Inflammatory macrophage (primary cell): ENCODE measurements around the gene FKBP1B.
"Not testable (repeated sequence)": the region's sequence is repeated elsewhere in the genome, so short reads cannot be mapped to it uniquely, and the experiment has no call there.

ENCODE experiments used
- DNase-seq, 2 donors: peaks; one replicate each; pipeline ENCODE4 v3.0.0-alpha.2; 2020 to 2022

FKBP1B gene

DNA sequence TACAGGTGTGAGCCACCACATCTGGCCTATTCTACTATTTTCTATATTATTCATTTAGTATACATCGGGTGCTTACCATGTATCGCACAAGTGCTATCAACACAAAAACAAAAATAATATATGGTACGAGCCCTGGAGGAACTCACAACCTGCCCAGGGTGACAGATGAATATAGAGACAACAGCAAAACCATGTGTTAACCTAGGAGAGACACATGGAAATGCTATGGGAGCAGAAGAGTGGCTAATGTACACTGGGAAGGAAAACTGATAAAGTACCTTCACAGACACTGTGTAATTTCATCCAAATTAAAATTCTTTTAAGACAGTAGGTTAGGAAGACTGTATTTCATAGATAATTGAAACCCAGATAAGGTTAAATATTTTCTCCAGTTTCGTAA is 22.7 kb downstream of the FKBP1B start:
- DNase-seq: no peak

DNA sequence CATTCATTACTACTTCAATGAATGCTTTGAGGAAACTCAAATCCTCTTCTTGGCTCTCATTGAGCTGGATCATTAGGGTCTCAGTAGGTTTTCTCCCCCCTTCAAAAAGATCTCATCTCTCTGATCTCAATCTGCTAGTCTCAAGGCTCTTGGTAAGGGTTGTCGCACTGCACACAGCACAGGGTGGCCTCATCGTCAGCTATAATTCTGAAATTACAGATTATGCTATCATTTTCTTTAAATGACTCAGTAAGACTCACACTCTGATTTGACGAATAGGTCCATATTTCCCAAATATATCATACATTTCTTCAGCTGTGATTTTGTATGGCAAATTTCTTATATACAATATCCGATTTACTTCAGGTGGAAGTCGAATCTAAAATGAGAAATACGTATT is 24.3 kb downstream of the FKBP1B start:
- no peak for DNase-seq

DNA sequence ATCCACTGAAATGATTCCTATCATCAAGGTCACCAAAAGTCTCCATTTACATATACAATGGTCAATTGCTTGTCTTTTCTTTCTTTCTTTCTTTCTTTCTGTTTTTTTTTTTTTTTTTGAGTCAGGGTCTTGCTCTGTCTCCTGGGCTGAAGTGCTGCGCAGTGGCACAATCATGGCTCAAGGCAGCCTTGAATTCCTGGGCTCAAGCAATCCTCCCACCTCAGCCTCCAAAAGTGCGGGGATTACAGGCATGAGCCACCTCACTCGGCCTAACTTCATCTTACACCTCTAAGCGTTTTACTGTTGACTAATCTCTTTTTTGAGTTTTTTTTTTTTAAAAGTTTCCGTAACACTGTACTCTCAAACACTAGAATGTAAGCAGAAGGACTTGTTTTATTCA is 25.7 kb downstream of the FKBP1B start:
- no peak for DNase-seq

DNA sequence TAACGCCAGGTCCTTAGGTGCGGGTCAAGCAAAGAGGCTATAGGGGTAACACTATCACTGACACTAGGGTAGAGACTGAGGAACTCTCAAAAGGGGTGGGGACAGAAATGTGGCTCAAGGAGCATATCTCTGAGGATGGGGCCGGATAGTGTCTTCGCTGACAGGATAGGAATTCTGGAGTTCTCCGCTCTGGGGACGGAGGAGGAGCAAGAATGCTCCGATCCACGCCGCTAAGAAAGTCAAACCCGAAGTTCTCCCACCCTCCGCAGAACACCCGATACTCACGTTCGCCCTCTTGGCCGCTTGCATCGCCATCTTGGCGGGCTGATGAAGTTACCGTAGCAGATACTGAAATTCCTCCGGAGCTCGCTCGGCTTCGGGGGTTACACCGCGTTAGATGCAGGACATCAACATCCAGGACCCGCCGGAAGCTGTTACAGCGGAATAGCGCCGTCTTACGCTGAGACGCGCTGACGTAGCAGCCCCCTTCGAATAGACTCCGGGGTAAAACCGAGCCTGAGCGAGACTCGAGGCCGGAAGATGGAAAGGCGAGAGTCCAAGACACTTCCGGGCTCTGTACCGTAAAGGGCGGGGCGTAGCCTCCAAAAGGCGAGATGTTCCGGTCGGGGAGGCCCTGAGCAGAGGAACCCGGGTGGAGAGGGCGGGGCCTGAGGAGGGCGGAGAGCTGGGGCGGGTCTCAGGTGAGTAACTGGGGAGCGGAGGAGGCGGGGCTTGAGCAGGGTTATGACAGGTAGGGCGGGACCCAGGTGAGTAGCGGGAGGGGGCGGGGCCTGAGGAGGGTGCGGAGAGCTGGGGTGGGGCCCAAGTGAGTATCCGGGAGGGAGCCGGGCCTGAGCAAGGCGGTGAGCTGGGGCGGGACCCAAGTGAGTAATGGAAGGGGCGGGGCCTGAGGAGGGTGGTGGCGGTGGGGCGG is 26.6 kb downstream of the FKBP1B start, which contains the start of gene SF3B6:
SF3B6 (minus strand) TSS at position 412 of the 934 bp plus-strand sequence; CDS start at position 315, 97 bp downstream.
- peak; percentile 99 for DNase-seq

DNA sequence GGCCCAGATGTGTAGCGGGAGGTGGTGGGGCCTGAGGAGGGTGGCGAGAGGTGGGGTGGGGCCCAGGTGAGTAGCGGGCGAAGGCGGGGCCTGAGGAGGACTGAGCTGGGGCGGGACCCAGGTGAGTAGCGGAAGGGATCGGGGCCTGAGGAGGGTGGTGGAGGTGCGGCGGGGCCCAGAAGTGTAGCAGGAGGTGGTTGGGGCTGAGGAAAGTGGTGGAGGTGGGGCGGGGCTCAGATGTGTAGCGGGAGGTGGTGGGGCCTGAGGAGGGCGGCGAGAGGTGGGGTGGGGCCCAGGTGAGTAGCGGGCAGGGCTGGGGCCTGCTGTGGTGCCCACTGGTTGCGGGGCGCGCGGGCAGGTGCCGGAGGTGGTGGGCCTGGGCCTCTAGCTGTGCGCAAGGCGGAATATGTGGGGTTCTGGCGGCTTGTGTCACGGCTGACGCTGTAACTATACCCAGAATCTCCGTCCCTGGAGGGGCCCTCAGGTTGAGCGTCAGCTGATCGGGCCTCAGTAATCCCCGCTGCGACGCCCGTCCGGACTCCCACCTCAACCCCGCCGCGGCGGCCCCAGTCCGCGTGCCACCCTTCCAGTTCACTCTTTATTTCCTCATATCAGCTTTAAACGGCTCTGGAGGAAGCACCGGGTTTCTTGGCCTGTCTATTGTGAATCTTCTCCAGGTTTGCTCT is 27.5 kb downstream of the FKBP1B start:
- peak; percentile 44 to 59 for DNase-seq

- DNase-seq: no peak
Measured at GRCh38 chr2:24077535-24077877, 28.0 kb downstream of the FKBP1B start.

GRCh38 chr2:24077879-24078278 is 28.3 kb downstream of the FKBP1B start:
- DNase-seq: no peak

DNA sequence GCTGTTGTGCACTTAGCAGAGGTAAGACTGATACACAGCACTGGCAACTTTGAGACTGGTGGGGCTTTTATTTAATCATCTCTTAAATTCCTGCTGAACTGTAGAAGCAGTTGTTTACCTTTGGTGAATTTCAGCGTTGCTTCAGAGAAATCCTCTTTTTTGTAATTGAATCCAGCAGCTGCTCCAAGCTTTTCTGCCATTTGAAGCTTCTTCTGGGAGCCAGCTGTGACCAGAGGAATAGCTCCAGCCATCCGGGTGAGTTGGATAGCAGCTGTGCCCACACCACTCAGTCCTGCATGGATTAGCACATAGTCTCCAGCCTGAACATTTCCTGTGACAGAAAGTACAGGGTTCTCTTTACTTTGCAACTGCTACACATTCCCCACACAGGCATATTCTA is 31.2 kb downstream of the FKBP1B start:
- DNase-seq: no peak

GRCh38 chr2:24082787-24083566 is 33.4 kb downstream of the FKBP1B start:
- no peak for DNase-seq

DNA sequence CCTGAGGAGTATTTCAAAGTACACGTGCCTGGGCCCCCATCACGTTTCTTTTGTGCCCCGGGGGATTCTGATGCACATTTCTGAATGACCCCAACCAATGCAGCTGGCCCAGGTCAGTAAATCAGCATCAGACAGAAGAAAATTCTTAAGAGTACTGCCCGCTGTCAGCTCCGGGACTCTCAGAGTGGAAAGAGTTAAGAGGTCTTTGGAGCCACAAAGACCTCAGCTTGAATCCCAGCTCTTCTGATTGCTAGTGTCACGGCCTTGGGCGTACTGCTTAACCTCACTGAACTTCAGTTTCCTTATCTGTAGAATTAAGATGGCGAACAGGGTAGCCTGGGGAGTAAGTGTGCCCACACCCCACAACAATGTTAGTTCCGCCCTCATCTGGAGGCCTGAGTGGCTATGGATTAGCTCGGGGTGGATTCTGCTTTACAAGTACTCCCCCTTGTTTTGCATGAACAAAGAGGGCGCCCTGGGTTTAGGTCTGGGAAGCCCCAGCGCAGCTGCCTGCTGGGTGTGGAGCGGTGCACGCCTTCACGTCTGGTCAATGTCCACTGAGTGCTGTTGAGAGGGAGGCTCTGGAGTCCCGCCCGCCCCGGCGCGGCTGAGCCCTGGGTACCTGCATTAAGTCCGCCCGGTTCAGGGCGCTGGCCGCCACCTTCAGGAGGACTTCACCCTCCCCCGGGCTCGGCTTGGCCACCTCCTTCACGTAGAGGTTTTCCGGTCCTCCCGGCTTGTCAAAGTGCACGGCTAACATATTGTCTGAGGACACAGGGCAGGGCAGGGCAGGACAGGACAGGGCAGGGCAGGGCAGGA is 34.2 kb downstream of the FKBP1B start:
- DNase-seq: peak; percentile 88

DNA sequence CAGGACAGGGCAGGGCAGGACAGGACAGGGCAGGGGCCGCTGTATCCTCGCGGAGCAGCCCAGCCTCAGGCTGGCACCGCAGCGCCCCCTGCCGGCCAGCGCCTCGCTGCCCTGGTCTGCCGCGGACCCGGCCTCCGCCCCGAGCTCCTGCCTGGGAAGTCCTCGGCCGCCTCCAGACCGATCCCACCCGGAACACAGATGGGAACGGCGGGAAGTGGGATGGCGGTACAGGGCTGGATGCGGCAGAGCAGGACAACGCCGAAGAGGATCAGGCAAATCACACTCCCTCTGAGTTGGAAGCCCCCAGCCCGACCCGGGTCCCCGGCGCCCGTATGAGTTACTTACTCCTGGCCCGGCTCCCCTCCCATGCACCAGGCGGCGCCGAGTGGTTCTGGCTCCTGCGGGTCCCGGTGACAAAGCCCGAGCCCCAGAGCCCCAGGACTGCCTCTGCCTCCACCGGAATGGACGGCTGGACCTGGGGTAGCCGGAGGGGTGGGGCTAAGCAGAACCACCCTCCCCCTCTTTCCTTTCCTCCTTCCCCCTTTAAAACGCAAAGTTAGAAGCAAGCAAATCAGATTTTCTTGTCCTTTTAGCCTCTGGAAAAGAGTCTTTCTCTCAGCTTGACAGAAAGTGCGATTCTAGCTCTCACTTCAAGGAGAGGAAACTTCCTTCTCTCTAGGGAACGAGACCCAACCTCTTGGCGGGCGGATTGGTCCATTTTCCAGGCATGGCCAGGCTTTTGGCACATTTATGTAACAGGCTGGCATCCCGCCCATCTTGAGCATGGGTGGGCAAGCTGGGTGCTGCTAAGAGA is 35.1 kb downstream of the FKBP1B start, which contains the start of gene TP53I3:
TP53I3 (minus strand) TSS at position 449 of the 814 bp plus-strand sequence. CDS start 508 bp downstream, outside the sequence.
- DNase-seq: peak; percentile 92 to 94

DNA sequence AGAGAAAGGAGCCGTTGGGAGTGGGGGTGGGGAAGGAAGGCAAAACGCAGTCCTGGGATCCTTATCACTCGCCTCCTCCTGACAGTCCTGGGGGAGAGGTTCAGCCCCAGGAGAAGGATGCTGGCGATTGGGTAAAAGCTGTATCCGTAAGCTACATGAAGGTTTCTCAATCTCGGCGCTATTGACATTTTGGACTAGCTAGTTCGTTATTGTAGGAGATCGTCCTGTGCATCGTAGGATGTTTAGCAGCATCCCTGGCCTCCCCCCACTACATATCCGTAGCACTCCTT is 35.6 kb downstream of the FKBP1B start:
- DNase-seq: no peak

GRCh38 chr2:24086241-24086640 is 36.7 kb downstream of the FKBP1B start:
- no peak for DNase-seq

DNA sequence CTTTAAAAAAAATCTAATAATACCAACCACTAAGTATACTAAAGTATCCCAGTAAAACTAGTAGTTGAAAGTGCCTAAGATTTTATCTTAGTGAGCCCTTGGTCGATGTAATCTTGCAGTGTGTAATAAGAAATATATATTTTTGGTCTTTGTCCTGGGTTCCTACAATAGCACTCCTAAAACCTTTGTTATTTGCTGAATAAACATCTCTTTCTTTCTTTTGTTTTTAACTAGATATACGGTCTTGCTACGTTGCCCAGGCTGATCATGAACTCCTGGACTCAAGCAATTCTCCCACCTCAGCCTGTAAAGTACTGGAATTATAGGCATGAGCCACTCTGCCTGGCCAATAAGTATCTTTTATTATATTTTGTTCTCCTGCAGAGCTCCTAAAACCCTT is 37.5 kb downstream of the FKBP1B start:
- DNase-seq: no peak

- no peak for DNase-seq
Measured at GRCh38 chr2:24088821-24089359, 39.3 kb downstream of the FKBP1B start.

GRCh38 chr2:24093270-24093669 is 43.7 kb downstream of the FKBP1B start:
- not testable (repeated sequence) for DNase-seq

DNA sequence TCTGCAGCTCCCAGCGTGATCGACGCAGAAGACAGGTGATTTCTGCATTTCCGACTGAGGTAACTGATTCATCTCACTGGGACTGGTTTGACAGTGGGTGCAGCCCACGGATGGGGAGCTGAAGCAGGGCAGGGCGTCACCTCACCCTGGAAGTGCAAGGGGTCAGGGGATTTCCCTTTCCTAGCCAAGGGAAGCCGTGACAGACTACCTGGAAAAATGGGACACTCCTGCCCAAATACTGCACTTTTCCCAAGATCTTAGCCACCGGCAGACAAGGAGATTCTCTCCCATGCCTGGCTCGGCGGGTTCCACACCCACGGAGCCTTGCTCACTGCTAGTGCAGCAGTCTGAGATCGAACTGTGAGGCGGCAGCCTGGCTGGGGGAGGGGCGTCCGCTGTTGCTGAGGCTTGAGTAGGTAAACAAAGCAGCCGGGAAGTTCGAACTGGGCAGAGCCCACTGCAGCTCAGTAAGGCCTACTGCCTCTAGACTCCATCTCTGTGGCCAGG is 45.7 kb downstream of the FKBP1B start:
- DNase-seq: not testable (repeated sequence)

- not testable (repeated sequence) for DNase-seq
Measured at GRCh38 chr2:24100732-24101131, 51.2 kb downstream of the FKBP1B start.

DNA sequence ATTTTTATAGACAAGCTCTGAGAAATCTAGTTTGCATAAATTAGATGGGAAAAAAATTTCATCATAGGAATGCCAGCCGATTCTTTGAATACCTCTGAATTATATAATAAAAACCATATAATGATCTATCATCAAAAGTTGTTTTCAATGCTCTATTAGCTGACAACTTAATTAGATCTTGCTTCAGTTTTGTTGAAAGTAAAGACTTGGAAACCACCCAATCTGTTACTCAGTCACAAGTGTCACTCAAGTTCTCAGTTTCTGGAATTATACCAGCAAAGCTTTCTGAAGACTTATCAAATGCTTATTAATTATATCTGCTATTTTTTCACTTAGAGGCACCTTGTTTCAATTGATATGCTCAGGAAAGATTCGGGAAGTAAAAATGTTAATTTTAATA is 52.5 kb downstream of the FKBP1B start:
- DNase-seq: no peak

DNA sequence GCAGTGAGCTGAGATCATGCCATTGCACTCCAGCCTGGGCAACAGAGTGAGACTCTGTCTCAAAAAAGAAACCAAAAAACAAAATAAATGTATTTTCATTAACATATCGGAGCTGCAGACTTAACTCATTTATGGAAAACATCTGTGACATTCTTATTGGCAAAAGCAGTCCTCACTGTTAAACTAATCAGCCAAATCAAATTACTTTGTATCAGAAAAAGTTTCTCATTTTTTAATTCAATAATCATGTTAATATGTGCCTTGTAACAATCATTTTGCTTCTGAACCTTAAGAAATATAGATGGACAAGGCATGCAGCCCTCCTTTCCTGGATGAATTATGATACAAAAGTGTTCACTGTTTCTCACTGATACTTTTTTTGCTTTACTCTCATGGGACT is 53.1 kb downstream of the FKBP1B start:
- no peak for DNase-seq

DNA sequence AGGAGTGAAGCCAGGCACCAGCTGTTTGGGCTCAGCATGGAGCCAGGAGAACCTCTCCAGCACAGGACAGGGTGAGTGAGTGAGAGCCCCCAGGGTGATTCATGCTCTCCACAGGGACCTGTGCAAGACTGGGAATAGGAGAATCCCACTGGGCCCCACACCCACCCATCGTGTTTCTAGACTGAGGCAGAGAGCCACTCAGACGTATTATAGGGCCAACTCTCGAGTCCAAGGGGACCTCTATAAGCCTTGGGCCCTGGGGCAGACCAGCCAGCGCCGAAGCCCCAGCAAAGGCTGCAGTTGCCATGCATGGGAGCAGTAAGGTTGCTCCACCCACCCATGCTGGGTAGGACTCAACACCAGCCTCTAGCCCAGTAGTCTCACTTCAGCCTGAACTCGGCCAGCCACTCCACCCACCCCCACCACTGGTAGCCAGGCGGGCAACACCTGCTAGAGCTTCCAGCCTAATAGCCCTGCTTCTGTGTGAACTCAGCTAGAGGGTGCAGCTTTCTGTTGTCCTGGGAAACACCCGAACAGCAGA is 54.6 kb downstream of the FKBP1B start:
- DNase-seq: no peak
